22Rv1 (cell line): ENCODE results near the gene FUOM.

ENCODE experiments used
- ZFX ChIP-seq: fragments of 450-650 bp; IDR thresholded peaks from 2 replicates; pipeline ENCODE4 v1.6.1; 2017; ENCODE audit warnings: antibody characterized with exemption, borderline replicate concordance
- TF ChIP-seq, protein P1 (sequence below): fragments of 450-650 bp; IDR thresholded peaks from 2 replicates; pipeline ENCODE4 v1.5.1; 2017; ENCODE audit warnings: mild to moderate bottlenecking

DNA sequence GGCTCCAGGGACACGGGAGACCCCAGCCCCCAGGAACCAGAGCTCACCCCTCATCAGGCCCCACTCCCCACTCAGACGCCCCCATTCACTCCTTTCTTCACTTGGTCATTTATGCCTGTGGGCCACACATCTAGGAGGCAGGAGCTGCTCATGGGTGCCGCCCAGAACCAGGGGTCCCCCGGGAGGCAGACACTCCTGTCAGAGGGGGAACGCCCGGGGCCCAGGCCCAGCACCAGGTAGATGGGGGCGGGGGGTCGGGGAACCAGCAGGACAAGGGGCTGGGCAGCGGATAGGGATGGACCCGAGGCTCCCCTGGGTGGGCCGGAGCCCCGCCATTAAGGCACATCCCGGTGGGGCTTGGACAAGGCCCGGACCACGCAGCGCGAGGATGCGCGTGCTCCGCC lies 33.0 kb downstream of the FUOM start:
- TF ChIP-seq, protein P1, sequence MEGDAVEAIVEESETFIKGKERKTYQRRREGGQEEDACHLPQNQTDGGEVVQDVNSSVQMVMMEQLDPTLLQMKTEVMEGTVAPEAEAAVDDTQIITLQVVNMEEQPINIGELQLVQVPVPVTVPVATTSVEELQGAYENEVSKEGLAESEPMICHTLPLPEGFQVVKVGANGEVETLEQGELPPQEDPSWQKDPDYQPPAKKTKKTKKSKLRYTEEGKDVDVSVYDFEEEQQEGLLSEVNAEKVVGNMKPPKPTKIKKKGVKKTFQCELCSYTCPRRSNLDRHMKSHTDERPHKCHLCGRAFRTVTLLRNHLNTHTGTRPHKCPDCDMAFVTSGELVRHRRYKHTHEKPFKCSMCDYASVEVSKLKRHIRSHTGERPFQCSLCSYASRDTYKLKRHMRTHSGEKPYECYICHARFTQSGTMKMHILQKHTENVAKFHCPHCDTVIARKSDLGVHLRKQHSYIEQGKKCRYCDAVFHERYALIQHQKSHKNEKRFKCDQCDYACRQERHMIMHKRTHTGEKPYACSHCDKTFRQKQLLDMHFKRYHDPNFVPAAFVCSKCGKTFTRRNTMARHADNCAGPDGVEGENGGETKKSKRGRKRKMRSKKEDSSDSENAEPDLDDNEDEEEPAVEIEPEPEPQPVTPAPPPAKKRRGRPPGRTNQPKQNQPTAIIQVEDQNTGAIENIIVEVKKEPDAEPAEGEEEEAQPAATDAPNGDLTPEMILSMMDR, result no peak
- no peak for TF ChIP-seq ZFX
